EH (cell line): ENCODE measurements around the gene CETP.
A peak's percentile ranks its signal among the peaks of the same experiment; 100 is the strongest.

ENCODE experiments used
- DNase-seq: peaks from one replicate; pipeline ENCODE4 v3.0.0-alpha.2; 2015; ENCODE audit warnings: low read depth

Gene CETP, protein sequence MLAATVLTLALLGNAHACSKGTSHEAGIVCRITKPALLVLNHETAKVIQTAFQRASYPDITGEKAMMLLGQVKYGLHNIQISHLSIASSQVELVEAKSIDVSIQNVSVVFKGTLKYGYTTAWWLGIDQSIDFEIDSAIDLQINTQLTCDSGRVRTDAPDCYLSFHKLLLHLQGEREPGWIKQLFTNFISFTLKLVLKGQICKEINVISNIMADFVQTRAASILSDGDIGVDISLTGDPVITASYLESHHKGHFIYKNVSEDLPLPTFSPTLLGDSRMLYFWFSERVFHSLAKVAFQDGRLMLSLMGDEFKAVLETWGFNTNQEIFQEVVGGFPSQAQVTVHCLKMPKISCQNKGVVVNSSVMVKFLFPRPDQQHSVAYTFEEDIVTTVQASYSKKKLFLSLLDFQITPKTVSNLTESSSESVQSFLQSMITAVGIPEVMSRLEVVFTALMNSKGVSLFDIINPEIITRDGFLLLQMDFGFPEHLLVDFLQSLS

DNA sequence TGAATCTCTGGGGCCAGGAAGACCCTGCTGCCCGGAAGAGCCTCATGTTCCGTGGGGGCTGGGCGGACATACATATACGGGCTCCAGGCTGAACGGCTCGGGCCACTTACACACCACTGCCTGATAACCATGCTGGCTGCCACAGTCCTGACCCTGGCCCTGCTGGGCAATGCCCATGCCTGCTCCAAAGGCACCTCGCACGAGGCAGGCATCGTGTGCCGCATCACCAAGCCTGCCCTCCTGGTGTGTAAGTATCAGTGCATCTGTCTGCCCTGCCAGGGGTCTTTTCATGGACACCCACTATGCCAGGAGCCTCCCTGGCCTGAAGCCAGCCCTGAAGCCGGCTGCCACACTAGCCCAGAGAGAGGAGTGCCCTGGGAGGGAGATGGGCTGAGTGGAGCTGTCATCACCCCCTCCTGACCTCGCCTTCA is at the start of gene CETP:
Gene CETP (plus strand): TSS at position 100 of the 431 bp plus-strand sequence. CDS start 30 bp downstream, at position 130.
- DNase-seq, result no peak

DNA sequence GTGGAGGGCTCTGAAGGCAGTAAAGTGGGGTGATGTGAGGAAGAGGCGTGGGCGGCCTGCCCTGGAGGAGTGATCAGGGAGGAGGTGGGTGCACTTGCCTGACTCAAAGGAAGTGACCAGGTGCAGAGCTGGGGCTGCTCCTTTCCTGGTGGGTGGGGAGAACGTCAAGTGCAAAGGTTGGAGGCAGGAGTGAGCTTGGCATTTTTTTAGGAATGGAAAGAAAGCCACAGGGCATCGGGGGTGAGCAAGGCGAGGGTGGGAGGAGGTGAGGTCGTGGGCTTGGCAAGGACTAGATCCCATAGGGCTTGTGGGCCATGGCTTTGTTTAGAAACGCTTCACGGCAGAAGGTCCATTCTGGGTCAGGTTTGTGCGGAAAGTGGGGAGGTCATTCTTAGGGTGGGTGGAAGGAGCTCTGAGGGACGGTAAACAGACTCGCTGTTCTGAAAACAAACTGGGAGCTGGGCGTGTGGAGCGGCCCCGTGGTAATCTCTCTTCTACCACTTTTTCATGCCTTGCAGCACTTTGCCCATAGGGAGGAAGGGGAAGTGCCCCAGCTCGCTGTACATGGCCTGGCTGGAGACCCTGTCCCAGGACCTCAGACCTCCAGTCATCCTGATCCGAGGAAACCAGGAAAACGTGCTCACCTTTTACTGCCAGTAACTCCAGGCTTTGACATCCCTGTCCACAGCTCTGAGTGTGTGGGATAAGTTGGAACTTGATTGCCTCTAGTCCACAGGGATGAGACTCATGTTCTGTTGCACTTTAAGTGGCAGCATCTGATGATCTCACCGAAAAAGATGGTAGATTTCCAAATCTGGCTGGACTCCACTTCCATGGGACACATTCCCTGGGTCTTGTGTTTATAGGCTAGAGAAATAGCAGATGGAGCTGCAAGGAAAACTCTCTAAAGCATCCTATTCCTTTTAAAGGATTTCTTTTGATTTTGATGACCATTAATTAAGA is 48.7 kb upstream of the CETP start:
- DNase-seq, result peak; percentile 90

DNA sequence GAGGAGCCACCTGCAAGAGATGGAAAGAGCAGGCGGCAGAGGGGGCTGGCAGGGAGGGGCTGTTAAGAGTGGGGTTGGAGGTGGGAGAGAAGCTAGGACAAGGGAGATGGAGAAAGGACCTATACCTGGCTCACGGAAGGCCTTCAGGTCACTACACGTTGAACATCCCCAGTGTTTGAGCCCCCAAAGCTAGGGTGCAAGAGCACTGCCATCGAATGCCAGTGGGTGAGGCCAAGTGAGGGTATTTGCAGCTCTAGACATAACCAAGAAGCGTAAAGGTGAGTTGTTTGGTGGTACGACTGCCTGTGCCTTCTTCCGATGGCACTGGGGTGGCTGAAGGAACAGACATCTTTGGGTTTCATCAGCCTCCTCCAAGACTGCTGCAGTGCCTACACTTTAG is 46.9 kb upstream of the CETP start:
- no peak for DNase-seq

DNA sequence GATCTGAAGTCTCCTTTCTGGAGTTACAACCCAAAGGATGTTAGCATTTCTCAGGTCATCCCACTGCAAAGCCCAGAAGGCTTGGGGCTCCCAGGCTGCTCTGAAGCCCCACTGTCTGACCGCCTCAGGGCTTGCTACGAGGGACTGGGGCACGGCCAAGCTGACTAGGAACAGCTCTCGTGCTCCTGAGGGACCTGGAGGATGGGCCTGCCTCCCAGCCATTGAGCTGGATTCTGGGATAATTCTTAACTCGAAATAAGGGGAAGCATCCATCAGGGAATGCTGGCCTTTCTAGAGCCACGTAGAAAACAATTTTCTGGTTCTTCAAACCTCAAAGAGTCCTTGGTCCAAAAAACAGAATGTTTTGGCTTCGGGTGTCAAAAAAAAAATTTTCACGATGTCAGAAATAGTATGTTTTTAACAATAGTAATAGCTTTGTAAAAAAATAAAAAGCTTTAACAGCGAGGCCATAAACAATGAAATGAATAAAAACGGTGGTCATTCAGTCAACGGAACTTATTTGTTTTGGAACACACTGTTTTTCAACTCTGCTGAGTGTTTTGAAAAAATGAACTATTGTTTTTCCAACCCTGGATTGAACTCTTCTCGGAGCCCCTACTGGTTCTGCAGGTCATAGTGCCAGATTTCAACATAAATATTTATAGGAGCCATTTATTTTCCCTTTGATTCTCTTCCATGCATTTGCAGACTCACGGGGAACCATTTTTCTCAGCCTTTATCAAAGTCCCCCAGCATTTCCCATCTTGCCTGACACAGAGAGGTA is 46.2 kb upstream of the CETP start:
- DNase-seq, result no peak

DNA sequence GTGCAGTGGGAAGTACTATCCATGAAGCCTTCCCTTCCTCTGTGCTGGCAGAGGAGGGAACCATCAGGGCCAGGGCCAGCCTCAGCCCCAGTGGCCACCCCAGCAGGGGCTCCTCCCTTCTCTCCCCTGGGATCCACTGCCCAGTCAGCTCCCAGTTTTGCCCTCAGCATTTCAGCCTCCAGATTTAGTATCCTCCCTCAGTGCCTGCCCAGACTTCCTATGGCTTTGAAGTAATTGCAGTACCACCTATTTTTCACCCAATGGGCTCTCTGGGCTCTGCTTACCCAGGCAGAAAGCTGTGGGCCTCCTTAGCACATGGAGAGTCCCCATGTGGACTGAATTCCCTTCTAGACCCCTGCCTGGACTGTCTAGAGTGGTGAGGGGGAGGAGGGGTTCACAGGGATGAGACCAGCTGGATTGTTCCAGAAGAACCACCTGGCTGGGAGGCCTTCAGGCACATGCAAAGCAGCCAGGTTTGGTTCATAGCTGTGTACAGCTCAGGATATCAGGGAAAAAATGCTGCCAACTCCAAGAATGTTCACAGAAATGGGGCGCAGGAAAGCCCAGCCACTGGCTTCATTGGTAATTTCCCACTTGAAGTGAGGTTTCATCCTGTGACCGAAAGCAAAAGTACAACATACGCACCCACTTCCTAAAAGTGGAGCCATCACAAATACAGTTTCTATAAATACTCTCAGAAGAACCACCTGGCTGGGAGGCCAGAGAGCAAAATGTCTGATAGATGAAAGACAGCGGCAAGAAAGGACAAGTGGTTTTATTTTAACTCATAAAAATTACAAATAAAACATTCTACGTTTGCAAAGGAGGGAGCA is 45.0 kb upstream of the CETP start:
- DNase-seq, result no peak

DNA sequence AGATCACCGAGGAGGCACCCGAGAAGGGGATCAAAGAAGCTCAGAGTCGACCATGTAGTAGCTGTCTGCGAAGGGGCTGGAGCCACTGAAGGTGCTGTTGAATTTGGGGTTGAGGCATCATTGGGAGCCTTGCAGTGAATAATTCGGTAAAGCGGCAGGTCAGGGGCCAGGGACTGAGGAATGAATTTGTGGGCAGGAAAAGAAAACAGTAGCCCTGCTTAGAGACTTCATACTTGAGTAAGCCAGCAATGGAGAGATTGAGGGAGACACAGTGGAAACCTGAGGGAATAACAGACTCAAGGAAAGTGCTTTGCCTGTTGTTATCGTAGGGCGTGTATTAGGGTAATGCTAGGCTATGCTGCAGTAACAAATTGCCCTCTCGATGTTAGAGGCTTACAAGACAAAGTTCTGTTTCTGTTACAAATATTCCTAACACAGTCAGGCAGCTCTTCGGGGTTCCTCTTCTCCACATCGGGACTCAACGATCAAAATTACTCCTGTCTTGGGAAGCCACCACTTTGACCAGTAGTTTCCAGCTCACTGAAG is 43.2 kb upstream of the CETP start:
- no peak for DNase-seq

DNA sequence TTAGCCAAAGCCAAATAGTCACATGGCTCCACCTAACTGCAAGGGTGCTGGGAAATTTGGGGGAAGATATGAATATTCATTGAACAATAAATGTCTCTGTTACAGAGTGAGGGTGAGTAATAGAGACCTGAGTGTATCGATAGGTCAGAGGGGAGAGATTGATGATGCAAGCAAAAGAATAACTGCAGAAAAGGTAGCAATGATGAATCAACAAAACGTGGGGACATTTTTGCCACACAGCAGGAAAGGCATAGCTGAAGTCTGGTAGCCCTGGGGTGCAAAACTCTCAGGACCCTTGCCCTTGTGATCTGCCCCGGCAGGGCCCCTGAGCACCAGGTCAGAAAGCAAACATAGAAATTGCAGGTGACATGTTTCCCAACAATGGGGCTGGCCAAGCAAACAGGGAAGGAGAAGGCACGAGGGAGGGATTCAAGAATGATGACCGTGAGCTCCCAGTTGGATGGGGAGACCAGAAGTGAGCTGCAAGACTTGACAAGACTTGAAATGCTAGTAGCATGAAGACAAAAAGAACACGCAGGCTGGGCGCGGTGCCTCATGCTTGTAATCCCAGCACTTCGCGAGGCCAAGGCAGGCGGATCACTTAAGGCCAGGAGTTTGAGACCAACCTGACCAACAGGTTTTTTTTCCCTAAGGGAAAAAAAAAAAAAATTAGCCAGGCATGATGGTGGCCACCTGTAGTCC is 42.5 kb upstream of the CETP start:
- no peak for DNase-seq

DNA sequence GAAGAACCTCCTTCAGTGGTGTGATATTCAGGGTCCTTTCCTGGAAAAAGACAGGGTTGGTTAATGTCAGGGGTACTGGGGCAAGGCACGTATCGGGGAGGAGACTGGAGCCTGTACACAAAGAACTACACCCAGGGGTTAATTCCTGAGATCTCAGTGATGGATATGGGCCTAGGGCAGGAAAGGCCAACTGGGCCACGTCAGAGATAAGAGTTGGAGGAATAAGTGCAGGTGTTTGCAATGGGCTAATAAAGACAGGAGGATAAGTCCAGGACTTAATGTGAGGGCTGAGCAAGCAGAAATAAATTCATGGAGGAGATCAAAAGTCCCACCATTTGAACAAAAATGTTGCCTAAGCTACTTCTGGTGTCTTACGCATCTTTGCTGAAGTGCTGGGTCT is 40.2 kb upstream of the CETP start:
- DNase-seq, result no peak

DNA sequence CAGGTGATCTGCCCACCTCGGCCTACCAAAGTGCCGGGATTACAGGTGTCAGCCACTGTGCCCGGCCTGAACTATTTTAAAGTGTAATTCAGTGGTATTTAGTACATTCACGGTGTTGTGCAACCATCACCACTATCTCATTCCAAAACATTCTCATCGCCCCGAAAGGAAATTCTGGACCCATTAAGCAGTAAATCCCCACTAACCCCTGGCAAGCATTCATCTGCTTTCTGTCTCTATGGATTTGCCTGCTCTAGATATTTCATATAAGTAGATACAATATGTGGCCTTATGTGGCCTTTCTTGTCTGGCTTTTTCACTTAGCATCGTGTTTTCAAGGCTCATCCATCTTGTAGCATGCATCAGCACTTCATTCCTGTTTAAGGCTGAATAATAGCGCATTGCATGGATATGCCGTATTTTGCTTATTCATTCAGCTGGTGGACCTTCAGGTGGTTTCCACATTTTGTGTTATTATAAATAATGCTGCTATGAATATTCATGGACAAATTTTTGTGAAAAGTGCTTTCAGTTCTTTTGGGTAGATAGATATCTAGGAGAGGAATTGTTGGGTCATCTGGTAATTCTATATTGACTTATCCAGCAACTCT is 38.2 kb upstream of the CETP start:
- peak; percentile 49 for DNase-seq

DNA sequence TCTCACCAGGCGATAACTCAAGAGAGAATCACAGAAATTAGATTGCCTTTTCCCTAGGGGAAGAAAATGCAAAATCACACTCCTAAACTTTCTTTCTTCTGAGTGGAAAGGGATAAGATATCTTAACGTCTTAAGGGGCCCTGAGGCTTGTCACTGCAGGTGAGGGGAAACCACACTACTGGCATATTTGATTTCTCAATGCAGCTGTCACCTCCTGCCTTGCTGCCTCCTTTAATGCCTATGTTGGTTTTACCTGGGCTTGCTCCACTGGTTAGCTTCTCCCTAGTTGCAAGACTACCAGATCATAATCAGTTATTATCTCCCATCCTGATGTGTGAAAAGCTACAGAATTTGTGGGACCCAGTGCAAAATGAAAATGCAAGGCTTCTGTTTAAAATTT is 34.3 kb upstream of the CETP start:
- DNase-seq, result no peak

DNA sequence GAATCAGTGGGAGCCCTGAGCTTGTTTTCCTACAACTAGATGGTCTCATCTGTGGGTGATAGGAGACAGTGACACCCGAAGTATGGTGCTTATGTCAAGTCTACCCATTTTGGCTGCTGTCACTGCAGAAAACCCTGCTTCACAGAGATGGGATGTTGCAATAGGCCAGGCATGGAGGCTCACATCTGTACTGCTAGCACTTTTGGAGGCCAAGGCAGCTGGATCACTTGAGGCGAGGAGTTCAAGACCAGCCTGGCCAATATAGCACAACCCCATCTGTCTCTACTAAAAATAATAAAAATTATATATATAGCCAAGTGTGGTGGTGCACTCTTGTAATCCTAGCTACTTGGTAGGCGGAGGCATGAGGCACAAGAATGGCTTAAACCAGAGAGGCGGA is 32.1 kb upstream of the CETP start:
- DNase-seq, result no peak

DNA sequence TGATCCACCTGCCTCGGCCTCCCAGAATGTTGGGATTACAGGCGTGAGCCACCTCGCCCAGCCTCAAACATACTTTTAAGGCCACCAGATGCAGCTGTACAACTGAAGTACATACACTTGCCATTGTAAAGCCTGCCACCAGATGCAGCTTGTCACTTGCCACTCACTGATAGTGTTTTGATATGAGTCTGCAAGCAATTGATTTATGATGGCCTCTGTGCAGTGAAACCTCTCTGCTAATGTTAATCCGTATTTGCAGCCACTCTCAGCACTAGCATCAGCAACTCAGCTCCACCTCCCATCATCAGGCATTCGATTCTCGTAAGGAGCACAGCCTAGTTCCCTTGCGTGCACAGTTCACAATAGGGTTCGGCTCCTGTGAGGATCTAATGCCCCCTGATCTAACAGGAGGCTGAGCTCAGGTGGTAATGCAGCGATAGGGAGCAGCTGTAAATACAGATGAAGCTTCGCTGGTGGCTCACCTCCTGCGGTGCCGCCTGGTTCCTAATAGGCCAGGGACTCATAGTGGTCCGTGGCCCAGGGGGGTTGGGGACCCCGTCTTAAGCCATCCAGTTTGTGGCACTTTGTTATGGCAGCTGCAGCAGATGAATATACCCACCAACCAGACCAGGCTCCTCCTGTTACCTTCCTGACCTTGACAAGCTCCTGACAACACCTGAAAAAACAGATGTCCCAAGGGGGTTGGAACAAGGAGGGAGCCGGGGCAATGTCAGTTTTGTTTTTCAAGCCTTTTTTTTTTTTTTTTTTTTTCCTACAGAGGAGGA is 31.1 kb upstream of the CETP start:
- DNase-seq, result no peak

DNA sequence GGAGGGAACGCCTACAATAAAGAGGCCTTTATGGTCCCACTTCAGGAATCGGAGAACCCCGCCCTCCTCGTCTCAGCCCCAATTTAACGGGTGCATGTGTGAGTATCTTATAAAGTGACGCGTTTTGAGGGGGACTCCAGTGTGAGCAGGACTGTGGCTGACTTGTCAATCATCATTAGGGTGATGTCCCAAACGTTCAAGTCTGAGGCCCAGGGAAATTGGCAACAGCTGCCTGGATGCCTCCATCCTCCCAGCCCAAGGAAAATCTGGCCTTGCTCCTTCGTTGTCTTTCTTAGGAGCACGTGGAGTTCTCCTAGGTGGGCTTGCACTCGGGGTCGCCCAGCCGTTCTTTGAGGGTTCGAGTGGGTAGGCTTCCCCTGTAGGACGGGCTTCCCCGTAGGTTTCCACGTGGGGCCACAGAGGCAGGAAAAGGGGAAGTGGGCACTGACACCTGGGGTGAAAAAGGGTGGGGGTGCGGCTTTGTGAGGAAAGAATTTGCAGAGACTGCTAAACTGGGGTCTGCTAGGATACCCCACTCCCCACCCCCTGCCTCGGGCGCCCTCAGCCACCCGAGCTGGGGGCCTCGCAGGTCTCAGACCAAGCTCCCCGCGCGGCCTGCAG is 30.4 kb upstream of the CETP start:
- DNase-seq, result no peak

DNA sequence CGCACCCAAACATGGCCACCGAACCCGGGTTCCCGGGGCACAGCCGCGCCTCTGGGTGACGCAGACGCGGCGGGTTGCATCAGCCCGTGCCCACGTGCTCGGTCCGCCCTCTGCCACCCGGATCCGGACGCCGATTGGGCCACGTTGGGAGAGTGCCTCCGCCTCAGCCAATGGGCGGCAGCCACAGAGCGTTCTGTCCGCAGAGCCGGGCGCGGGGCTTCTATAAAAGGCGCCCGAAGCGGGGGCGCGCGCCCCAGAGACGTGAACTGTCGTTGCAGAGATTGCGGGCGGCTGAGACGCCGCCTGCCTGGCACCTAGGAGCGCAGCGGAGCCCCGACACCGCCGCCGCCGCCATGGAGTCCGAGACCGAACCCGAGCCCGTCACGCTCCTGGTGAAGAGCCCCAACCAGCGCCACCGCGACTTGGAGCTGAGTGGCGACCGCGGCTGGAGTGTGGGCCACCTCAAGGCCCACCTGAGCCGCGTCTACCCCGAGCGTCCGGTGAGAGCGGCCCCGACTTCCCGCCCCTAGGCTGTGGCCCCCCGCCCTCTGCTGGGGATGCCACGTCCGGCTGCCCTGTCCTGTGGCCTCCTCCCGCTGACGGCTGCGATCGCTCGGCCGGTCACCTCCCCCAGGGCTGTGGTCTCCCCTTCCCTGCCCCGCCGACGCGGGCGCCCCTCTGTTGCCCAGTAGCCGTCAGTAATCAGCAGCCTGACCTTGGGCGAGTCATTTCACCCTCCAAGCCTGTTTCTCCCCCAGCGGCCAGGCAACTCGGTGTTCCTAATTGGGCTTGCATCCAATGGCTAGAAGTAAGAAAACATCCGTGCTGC is 29.6 kb upstream of the CETP start, which contains the start of gene HERPUD1:
Gene HERPUD1 (plus strand): TSS at position 251 of the 829 bp plus-strand sequence. CDS start 103 bp downstream, at position 354.
- DNase-seq, result peak; percentile 98

DNA sequence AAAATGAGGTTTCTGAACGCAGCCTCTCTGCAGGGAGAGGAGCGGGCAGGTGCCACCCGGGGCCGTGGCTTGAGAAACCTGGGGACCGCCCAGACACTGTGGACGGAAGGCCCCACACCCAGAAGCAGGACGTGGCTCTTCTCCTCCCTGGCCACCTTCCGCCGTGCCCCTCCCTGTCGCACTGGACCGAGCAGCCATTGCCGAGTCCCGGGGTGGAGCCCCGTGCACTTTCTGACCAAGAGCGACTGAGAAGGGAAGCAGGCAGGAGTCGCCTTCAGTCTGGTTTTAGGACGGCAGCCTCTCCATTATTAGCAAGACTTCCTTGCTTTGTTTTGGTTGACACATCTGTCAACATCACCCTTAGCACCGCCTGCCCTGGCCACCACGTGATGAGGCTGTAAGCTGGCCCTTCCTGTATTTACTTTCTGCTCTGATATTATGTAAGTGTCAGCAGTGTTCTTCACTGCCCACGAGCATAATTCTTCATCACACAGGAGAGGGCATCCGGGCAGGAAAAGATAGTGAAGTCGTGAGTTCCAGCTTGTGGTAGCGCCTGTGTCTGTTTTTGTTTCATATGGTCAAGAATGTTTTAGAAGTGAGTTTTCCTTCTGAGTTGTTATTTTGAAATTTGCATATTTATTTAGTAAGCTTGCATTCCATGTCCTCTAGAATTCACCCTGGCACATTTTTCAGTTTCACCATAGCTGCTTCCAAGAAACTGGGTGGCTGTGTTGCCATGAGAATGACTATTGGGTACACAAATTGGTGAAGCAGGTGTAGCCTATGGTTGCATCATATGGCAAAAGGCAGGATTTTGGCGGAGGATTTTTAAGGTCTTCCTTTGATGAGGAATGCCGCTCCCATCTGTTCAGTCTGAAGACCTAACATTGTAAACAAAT is 28.8 kb upstream of the CETP start:
- peak; percentile 77 for DNase-seq
